Fibroblast of skin of right quadriceps (primary cell): ENCODE results near the gene WTIP.
"Not testable (repeated sequence)": the region's sequence is repeated elsewhere in the genome, so short reads cannot be mapped to it uniquely, and the experiment has no call there.

Experiments used
- DNase-seq: peaks from one replicate; pipeline ENCODE4 v3.0.0-alpha.2; 2013

The WTIP gene

GRCh38 chr19:34504273-34504808 is 22.8 kb downstream of the WTIP start:
- DNase-seq: no peak

GRCh38 chr19:34504809-34505291 is 23.3 kb downstream of the WTIP start:
- no peak for DNase-seq

- no peak for DNase-seq
These were observed 23.9 kb downstream of the WTIP start for GRCh38 chr19:34505321-34506025.

GRCh38 chr19:34506026-34506370 is 24.4 kb downstream of the WTIP start:
- no peak for DNase-seq

GRCh38 chr19:34507414-34508067 is 26.0 kb downstream of the WTIP start:
- DNase-seq: peak; percentile 11

GRCh38 chr19:34508540-34508939 is 27.0 kb downstream of the WTIP start:
- DNase-seq: no peak

GRCh38 chr19:34510904-34511303 is 29.3 kb downstream of the WTIP start:
- not testable (repeated sequence) for DNase-seq

- DNase-seq: no peak
These were observed 30.8 kb downstream of the WTIP start for GRCh38 chr19:34512254-34512822.

GRCh38 chr19:34513767-34514166 is 32.2 kb downstream of the WTIP start:
- no peak for DNase-seq

GRCh38 chr19:34519602-34520001 is 38.0 kb downstream of the WTIP start:
- no peak for DNase-seq

GRCh38 chr19:34523408-34523807 is 41.9 kb downstream of the WTIP start:
- DNase-seq: no peak

GRCh38 chr19:34525001-34525400 is 43.4 kb downstream of the WTIP start:
- no peak for DNase-seq

GRCh38 chr19:34534206-34534605 is 52.6 kb downstream of the WTIP start:
- DNase-seq: no peak

- DNase-seq: no peak
These were observed 57.8 kb downstream of the WTIP start for GRCh38 chr19:34539396-34539795.

GRCh38 chr19:34540811-34541557 is 59.4 kb downstream of the WTIP start:
- DNase-seq: no peak

GRCh38 chr19:34549833-34550232 is 68.3 kb downstream of the WTIP start:
- no peak for DNase-seq

- DNase-seq: no peak
These were observed 73.9 kb downstream of the WTIP start for GRCh38 chr19:34555447-34555846.

GRCh38 chr19:34556488-34556887 is 74.9 kb downstream of the WTIP start:
- DNase-seq: peak; percentile 4

- no peak for DNase-seq
These were observed 77.5 kb downstream of the WTIP start for GRCh38 chr19:34559045-34559444.

- no peak for DNase-seq
These were observed 78.7 kb downstream of the WTIP start for GRCh38 chr19:34560229-34560628.
